ENCODE data around the gene SRM.
"Not testable (repeated sequence)": the region's sequence is repeated elsewhere in the genome, so short reads cannot be mapped to it uniquely, and the experiment has no call there.

The SRM gene

GRCh38 chr1:11059968-11060830 lies at the start of gene SRM:
TSS of gene SRM (minus strand) at chr1:11060018. CDS start at chr1:11059943, 75 bp downstream.
- peak; percentile 63 for DNase-seq

GRCh38 chr1:11109047-11109760 lies 49.4 kb upstream of the SRM start:
- DNase-seq, result no peak

- no peak for DNase-seq
These were observed 47.8 kb upstream of the SRM start for GRCh38 chr1:11107599-11107998.

- no peak for DNase-seq
These were observed 45.8 kb upstream of the SRM start for GRCh38 chr1:11105586-11105985.

GRCh38 chr1:11101347-11101746 lies 41.5 kb upstream of the SRM start:
- DNase-seq, result no peak

GRCh38 chr1:11100806-11101205 lies 41.0 kb upstream of the SRM start:
- DNase-seq, result not testable (repeated sequence)

GRCh38 chr1:11100149-11100493 lies 40.3 kb upstream of the SRM start:
- DNase-seq, result no peak

- DNase-seq, result peak; percentile 73
These were observed 39.7 kb upstream of the SRM start, which contains the start of gene EXOSC10 for GRCh38 chr1:11099310-11100148. TSS of gene EXOSC10 (minus strand) at chr1:11099869. CDS start at chr1:11099831, 38 bp downstream.

- DNase-seq, result no peak
These were observed 39.1 kb upstream of the SRM start for GRCh38 chr1:11098931-11099309.

GRCh38 chr1:11083784-11084183 lies 24.0 kb upstream of the SRM start:
- not testable (repeated sequence) for DNase-seq

- DNase-seq, result no peak
These were observed 21.1 kb upstream of the SRM start for GRCh38 chr1:11080931-11081330.

GRCh38 chr1:11078631-11079030 lies 18.8 kb upstream of the SRM start:
- DNase-seq, result no peak

- DNase-seq, result not testable (repeated sequence)
These were observed 13.6 kb upstream of the SRM start for GRCh38 chr1:11073398-11073797.

- no peak for DNase-seq
These were observed 12.5 kb upstream of the SRM start for GRCh38 chr1:11072216-11072917.

GRCh38 chr1:11071463-11072215 lies 11.8 kb upstream of the SRM start:
- DNase-seq, result no peak

GRCh38 chr1:11070876-11071275 lies 11.1 kb upstream of the SRM start:
- DNase-seq, result no peak

- no peak for DNase-seq
These were observed 9.0 kb upstream of the SRM start for GRCh38 chr1:11068600-11069473.

GRCh38 chr1:11067716-11068599 lies 8.1 kb upstream of the SRM start:
- no peak for DNase-seq

GRCh38 chr1:11065796-11066195 lies 6.0 kb upstream of the SRM start:
- DNase-seq, result no peak

- DNase-seq, result no peak
These were observed 5.1 kb upstream of the SRM start for GRCh38 chr1:11064942-11065341.
